Superior temporal gyrus (tissue), 1 donor: Measurements from ENCODE around the gene WDR70.
"Not testable (repeated sequence)": the region's sequence is repeated elsewhere in the genome, so short reads cannot be mapped to it uniquely, and the experiment has no call there.

Source experiments
- DNase-seq: peaks from one replicate; pipeline ENCODE4 v3.0.0-alpha.2; 2016; ENCODE audit errors: extremely low spot score

Gene WDR70

DNA sequence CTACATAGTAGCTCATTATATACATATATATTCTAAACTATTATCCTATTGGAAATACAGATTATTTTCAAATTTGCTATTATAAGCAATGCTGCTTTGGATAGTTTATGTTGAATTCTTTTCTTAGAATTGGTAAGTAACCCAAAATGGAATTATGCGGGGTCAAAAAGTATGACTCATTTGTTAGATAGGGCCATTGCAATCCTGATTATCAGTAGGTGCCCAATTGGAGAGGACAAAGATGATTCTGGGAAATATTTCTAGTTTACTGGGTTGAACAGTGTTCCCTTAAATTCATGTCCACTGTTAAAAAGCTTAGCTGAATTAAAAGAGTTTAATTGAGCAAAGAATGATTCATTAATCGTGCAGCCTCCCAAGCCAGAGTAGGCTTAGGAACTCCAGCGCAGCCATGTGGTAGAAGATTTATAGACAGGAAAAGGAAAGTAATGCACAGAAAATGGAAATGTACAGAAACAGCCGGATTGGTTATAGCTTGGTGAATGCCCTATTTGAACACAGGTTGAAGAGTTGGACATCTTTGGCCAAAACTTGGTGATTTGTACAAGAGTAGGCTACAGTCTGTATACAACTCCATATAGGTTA is 379.0 kb downstream of the WDR70 start:
- DNase-seq, result no peak

GRCh38 chr5:37767251-37767650 is 388.1 kb downstream of the WDR70 start:
- no peak for DNase-seq

DNA sequence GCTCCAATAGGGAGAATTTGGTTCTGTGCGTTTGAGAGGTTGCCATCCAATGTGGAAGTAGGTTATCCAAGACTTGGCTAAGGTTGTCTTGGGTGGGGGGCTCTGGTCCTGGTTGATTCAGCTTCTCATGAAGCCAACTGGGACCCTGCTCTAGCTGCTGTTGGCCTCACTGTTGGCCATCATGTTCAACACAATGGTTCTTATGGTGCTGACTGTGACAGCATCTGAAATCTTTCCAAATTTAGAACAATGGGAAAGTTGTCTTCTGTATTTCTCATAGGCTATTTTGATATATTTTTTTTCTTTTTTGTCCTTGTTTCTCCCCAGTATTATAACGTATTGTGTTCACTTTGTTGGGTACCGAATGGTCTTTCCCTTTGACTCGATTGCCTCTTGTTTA is 388.8 kb downstream of the WDR70 start:
- DNase-seq, result peak; percentile 92

- DNase-seq, result no peak
Measured at GRCh38 chr5:37768371-37768770, 389.3 kb downstream of the WDR70 start.

DNA sequence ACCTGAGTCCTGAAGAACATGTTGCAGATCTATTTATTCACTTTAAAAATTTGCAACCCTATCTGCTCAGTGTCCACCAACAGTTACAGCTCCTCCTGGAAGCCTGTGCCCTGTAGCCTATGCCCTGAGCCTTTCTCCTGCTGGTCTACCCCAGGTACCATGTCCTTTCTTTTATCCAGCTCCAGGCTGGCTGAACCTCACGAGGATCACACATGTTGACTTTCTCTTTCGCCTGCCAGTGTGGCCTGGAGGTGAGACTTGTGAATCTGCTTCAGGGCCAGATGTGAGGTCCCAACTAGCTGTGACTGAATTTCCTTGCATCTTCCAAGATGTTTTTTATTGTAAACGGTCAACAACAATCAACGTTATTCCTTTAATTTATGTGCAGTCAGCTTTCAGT is 390.0 kb downstream of the WDR70 start:
- DNase-seq, result no peak

DNA sequence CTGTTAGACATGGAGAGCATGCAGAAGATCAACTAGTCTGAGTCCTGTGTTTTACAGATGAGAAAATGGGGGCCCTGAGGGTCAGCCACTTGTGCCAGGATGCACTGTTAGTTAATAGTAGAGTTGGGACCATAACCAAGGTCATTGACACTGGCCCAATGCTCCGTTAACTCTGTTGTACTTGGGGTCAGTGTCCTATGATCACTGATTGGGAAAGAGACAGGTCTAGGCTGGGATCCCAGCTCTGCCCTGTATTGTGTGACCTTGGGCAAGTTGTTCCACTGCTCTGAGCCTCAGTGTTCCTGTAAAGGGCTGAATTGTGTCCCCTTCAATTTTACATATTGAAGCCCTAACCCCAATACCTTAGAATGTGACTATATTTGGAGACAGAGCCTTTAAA is 390.7 kb downstream of the WDR70 start:
- DNase-seq, result no peak

DNA sequence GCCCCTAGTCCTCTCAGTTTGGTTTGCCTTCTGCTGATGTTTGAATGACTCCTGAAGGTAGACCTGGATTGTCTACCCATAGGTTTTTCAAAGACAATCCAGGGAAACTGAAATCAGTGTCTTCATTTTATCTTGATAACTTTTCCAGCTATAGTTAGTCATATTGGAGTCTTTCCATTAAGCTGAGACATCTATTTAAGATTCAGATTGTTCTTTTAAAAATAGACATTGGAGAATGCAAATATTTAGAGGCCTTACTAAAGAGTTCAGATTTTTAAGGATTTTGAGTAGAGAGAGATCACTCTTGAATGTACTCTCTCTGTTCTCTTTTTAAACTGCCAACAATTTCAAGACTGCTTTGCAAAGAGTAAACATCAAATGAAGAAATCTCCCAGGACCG is 391.7 kb downstream of the WDR70 start:
- DNase-seq, result no peak

- DNase-seq, result no peak
Measured at GRCh38 chr5:37771203-37771611, 392.1 kb downstream of the WDR70 start.

GRCh38 chr5:37771731-37772130 is 392.6 kb downstream of the WDR70 start:
- no peak for DNase-seq

DNA sequence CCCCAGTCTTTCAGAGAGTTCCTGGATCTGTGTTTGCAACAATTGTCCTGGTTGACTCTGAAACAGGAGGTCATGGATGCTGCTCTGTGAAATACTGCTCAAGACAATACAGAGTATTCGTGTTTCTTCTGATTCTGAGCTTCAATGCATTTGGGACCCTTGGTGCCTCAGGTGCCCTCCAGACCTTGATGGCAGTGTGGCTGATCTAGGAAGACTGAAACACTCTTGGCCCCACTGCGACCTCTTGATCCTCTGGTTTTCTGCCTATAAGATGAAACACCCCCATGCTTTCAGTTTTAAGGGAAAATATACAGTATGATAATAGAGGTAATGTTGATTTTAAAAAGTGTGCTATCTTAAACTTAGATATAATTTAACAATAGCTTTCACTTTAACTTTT is 393.1 kb downstream of the WDR70 start:
- no peak for DNase-seq

GRCh38 chr5:37773809-37774208 is 394.7 kb downstream of the WDR70 start:
- DNase-seq, result no peak

GRCh38 chr5:37774912-37775483 is 395.9 kb downstream of the WDR70 start:
- DNase-seq, result no peak

- no peak for DNase-seq
Measured at GRCh38 chr5:37776826-37777225, 397.7 kb downstream of the WDR70 start.

GRCh38 chr5:37777432-37778130 is 398.5 kb downstream of the WDR70 start:
- DNase-seq, result no peak

- not testable (repeated sequence) for DNase-seq
Measured at GRCh38 chr5:37781409-37781808, 402.3 kb downstream of the WDR70 start.

- DNase-seq, result no peak
Measured at GRCh38 chr5:37786416-37786815, 407.3 kb downstream of the WDR70 start.

DNA sequence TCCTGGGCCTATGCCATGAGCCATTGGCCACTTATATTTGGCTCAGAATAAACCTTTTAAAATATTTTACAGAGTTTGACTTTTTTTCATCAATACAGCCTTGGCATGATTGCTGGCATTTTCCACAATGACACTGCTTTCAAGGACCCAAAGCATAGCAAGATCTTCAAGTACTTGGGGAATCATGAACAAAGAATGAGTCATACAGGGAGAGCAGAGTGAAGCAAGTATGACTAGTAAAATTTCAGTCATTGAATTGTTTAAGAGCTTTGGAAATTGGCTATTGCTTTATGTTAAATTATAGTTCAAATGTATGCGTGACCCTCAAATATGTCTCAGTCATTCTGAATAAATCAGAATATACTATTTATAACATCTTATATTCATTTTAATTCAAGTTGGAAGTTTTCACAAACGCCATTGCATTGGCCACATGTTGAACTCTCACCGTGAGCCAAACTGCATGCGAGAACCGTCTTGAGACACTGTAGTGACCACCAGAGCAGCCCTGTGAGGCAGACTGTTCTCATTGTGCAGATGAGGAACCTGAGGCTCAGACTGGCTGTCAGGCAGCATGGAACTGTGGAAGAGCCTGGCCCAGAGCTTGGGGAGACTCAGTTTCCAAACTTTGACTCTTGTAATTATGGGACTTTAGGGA is 407.9 kb downstream of the WDR70 start:
- no peak for DNase-seq

DNA sequence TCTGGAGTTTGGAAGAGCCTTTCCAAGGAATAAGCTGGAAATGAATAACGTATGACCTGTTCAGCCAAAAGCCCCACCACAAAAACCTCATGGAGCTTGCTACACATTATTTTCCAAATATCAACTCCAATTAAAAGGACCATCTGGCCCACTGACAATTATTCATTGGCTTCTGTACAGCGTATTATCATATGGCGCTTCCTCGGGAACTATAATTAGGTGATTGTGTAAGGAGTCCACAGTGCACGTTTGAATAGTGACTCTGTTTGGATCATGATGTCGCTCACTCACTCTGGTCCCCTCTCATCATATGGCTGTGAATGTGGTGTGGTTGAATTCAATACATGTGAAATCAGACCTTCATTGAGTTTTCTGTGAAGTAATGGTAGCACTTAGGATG is 408.6 kb downstream of the WDR70 start:
- no peak for DNase-seq

GRCh38 chr5:37789991-37790390 is 410.9 kb downstream of the WDR70 start:
- DNase-seq, result no peak

GRCh38 chr5:37791321-37791720 is 412.2 kb downstream of the WDR70 start:
- no peak for DNase-seq

- DNase-seq, result no peak
Measured at GRCh38 chr5:37792975-37793631, 414.0 kb downstream of the WDR70 start.

- DNase-seq, result not testable (repeated sequence)
Measured at GRCh38 chr5:37795292-37795691, 416.2 kb downstream of the WDR70 start.
